NCI-H2196 treated with DMSO at 0.1 percent for 48 hours (cell line): ENCODE data around the gene DAD1.
"Not testable (repeated sequence)": the region's sequence is repeated elsewhere in the genome, so short reads cannot be mapped to it uniquely, and the experiment has no call there.

Experiments used
- DNase-seq: peaks from one replicate; lab custom pipeline; 2025; ENCODE audit not compliant: unreplicated experiment; lab: John Stamatoyannopoulos, UW

The DAD1 gene

GRCh38 chr14:22599349-22599748 lies 10.3 kb upstream of the DAD1 start:
- no peak for DNase-seq

DNA sequence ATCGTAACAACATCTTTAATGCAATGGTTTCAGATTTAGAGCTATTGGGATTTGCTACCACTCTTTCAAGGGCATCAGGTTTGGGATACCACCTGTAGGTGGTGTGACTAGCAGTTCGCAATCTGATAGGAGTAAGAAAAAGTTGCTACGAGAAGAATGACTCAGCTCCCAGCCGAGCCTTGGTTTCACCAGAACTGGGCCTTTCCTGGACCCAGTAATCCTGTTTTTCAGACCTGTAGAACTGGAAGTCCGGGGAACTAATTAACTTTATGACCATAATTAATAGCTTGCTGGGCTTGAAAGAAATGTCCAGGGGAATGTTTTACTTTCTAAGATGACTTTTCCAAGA lies 9.8 kb upstream of the DAD1 start:
- no peak for DNase-seq

DNA sequence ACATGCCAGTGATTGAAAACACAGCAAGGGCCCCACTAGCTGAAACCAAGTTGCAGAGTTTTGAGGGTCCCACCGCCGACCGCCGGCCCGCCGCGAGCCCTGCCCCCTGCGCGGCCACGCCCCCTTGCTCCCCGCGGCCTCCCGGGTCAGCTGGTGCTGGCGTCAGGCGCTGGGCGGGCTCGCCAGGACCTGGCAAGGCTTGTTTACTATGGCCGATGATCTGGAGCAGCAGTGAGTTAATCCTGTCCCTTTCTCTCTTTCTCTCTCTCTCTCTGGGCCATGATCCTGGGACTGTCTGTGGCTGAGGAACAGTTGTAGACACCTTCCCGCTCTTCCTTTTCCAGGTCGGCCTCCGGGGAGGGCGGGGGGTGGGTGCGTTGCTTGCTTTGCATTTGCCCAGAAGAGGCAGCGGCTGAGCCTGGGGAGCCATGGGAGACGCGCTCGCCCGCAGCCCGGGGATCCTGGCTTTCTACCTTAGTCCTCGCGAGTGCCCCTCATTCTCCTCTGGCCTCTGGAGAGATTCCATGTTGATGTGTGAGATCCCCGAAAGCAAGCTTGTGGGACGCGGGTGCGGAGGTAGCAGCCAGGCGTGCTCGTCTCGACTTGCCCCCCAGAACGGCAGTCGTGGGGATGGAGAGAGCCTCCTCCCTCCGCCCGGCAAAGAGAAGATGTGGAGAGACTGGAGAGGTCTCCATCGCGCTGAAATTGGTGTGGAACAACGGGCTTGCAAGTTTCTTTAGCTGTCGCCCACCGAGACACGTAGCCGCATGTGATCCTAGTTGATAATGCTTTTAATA lies 9.3 kb upstream of the DAD1 start, which contains the start of gene ABHD4:
ABHD4 (plus strand) TSS at position 202 of the 797 bp plus-strand sequence; CDS start at position 209, 7 bp downstream.
- DNase-seq: peak; percentile 33

GRCh38 chr14:22597771-22598098 lies 8.7 kb upstream of the DAD1 start:
- no peak for DNase-seq

DNA sequence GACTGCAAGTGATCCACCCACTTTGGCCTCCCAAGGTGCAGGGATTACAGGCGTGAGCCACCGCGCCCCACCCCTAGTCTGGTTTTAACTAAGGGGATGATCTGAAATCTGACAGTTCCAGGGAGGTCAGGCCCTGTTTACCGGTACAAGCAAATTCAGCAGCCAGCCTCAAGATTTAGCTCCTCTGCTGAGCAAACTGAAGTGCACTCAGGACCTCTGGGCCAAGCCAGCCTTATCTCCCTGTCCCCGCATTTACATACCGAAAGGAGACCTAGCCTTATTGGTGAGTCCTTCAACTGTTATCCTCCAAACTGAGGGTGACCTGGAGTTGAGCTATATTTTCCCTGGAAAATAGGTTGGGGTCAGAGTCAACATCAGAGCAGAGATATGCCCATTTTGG lies 8.2 kb upstream of the DAD1 start:
- DNase-seq: no peak

- DNase-seq: no peak
Observed at GRCh38 chr14:22596354-22596879, 7.4 kb upstream of the DAD1 start.

GRCh38 chr14:22594156-22594716 lies 5.2 kb upstream of the DAD1 start:
- no peak for DNase-seq

DNA sequence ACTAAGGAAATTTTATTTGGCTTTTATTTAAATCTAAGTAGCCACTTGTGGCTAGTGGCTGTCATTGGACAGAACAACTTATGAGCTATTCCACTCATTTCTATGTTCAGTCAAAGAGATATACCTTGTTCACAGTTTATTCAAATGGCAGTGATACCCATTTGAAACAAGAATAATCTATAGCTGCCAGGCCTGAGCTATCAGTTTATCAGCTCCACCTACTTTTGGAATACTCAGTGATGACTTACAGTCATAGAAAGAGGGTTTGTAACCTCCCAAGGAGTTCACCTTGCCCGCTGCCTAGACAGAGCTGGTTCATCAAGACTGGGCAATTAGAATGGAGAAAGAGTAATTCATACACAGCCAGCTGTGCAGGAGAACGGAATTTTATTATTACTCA lies 4.6 kb upstream of the DAD1 start:
- no peak for DNase-seq

DNA sequence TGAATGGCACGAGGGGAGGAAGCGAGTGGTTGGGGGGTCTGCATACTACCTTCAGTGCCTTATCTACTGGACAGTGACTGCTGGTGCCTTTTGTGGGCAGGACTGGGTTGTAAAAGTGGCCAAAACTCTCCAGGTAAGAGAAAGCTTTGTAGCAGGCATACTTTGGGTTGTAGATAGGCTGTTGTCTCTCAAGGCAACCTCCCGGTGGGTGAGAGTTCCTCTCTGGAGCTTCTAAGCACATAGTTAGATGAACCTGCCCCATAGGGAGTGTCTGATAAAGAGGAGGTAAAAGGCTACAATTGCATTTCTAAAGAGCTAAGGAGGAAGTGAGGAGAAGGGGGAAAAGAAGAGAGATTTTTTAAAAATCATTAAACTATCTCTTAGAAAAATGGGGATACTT lies 4.2 kb upstream of the DAD1 start:
- no peak for DNase-seq

DNA sequence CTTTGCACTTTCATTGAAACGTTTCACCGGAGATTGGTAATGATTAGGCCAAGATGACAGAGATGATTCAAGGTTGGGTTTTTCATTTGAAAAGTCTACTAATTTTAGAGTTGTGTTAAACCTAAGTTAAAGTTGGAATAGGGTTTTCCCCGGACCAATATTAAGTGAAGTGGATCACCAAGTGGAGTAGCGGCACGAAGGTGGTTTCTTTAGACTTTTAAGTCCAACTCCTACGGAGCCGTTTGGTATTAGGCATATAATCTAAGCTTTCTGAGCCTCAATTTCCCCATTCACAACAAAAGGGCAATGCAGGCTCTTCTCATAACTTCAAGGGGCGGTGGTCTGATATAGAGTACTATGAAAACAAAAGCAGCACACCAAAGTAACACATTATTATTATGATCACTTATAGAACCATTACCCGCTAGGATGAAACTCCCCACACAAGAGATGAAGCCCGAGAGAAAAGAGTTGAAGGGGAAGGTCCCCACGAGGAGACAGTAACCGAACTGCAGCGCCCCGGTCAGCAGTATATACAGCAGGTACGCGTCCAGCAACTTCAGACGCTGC lies 413 bp downstream of the DAD1 start:
- no peak for DNase-seq

- not testable (repeated sequence) for DNase-seq
Observed at GRCh38 chr14:22587677-22588422, 1.2 kb downstream of the DAD1 start.

- no peak for DNase-seq
Observed at GRCh38 chr14:22587247-22587646, 1.8 kb downstream of the DAD1 start.

GRCh38 chr14:22583994-22584393 lies 5.0 kb downstream of the DAD1 start:
- DNase-seq: no peak

DNA sequence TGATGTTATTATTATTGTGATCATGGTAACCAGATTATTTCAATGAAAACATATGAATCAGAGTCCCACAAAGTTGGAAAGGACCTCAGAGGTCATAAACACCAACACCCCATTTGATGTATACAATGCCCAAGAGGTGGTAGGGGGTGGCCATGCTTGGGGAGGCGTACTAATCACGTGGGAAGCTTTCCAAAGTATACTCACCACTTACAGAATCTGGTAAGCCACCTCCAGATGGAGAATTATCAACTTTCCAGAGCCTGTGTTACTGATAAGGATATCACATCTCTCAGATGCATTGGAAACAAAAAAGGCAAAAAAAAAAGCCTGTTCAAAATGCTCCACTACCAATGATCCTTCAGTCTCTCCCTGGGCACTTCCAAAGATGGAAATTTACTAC lies 8.4 kb downstream of the DAD1 start:
- no peak for DNase-seq

DNA sequence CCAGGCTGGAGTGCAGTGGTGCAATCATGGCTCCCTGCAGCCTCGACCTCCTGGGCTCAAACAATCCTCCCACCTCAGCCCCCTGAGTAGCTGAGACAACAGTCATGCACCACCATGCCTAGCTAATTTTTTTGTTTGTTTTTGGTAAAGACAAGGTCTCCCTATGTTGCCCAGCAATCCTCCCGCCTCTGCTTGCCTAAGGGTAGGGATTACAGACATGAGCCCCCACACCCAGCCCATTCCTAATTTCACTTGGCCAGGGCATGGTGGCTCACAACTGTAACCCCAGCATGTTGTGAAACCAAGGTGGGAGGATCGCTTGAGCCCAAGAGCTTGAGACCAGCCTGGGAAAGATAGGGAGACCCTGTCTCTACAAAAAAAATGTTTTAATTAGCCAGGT lies 9.1 kb downstream of the DAD1 start:
- no peak for DNase-seq

GRCh38 chr14:22579236-22579635 lies 9.8 kb downstream of the DAD1 start:
- DNase-seq: no peak

DNA sequence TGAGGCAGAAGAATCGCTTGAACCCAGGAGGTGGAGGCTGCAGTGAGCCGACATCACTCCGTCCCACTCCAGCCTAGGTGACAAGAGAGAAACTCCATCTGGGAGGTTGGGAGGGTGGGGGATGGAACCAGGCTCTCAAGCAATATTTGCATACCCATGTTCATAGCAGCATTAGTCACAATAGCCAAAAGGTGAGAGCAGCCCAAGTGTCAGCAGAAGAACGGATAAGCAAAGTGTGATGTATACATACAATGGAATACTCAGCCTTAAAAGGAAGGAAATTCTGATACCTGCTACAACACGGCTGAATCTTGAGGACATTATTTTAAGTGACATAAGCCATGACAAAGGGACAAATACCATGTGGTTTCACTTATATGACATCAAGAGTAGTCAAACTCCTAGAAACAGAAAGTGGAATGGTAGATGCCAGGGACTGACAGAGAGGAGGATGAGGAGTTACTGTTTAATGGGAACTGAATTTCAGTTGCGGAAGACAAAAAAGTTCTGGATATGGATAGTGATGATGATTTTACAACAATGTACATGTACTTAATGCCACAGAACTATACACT lies 11.6 kb downstream of the DAD1 start:
- DNase-seq: no peak

- no peak for DNase-seq
Observed at GRCh38 chr14:22573804-22574203, 15.2 kb downstream of the DAD1 start.

- DNase-seq: no peak
Observed at GRCh38 chr14:22572562-22573058, 16.4 kb downstream of the DAD1 start.

DNA sequence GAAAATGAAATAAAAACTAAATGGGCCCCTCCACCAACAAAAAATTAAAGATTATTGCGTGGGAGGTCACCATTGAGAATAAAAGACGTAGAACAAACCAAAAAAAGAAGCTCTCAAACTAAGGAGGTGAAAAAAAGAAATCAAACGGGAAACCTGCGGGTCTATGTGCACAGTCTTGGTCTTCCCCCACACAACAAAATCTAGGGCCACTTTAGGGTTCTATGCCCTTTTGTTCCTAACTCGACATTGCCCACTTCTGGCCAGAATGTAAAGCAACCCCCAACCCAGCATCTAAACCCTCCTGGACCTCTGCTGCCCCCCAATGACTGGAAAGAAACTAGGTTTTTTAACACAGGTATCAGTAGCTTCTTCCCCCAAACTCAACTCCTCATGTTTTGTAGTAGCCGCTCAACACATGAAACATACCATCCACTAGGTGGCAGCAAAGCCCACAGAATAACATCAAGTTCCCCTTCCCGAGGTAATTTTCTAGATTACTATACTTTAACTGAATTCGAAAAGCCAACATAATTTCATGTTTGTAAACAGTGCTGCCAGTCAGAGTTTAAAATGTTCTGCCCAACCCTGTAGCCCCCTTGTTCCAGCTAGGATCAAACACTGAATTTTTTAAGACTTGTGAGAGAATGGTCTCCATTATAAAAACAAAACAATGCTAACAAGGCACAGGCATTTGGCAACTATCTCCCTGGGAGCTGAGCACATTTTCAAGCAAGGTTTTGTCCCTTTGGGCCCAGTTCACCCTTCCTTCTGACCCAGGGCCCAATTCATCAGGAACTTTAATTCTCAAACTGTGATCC lies 18.7 kb downstream of the DAD1 start:
- DNase-seq: peak; percentile 38
